Mammary epithelial cell (primary cell): ENCODE results near the gene RASGRP3.

ENCODE experiments used
- EZH2 ChIP-seq: IDR thresholded peaks from 2 replicates; pipeline ENCODE4 v1.6.1; 2012; ENCODE audit warnings: low read length, inconsistent platforms, borderline replicate concordance
- TF ChIP-seq, protein P1 (sequence below), 2 donors: IDR thresholded peaks in 1 of 2; conservative IDR thresholded peaks in 1 of 2; 2 replicates each; pipeline ENCODE4 v1.5.1; 2011 to 2012; ENCODE audit warnings: inconsistent platforms in 2 of 2, low read length in 2 of 2, mild to moderate bottlenecking in 2 of 2, control low read depth in 1 of 2, low read depth in 1 of 2; ENCODE audit not compliant: insufficient read depth in 1 of 2; ENCODE audit errors: extremely low read depth in 1 of 2

- TF ChIP-seq, protein P1, sequence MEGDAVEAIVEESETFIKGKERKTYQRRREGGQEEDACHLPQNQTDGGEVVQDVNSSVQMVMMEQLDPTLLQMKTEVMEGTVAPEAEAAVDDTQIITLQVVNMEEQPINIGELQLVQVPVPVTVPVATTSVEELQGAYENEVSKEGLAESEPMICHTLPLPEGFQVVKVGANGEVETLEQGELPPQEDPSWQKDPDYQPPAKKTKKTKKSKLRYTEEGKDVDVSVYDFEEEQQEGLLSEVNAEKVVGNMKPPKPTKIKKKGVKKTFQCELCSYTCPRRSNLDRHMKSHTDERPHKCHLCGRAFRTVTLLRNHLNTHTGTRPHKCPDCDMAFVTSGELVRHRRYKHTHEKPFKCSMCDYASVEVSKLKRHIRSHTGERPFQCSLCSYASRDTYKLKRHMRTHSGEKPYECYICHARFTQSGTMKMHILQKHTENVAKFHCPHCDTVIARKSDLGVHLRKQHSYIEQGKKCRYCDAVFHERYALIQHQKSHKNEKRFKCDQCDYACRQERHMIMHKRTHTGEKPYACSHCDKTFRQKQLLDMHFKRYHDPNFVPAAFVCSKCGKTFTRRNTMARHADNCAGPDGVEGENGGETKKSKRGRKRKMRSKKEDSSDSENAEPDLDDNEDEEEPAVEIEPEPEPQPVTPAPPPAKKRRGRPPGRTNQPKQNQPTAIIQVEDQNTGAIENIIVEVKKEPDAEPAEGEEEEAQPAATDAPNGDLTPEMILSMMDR (conservative IDR thresholded peaks at IDR 0.05 in 1 of 2, IDR thresholded peaks at IDR 0.05 in 1 of 2; ENCODE audit: extremely low read depth in 1 of 2, insufficient read depth in 1 of 2, low read depth in 1 of 2, low read length in 2 of 2): no peak
- TF ChIP-seq EZH2: no peak
Observed at GRCh38 chr2:33495683-33496082, 19.2 kb downstream of the RASGRP3 start.
